HG02970 (cell line): ENCODE measurements around the gene APEX1.

Experiments used
- ATAC-seq: cut with Tn5 transposase; IDR thresholded peaks from one replicate; pipeline ENCODE4 v1.9.1; 2021; ENCODE audit warnings: mild to moderate bottlenecking, moderate library complexity, moderate number of reproducible peaks; ENCODE audit not compliant: unreplicated experiment, low FRiP score

APEX1 gene

GRCh38 chr14:20454516-20455354 lies at the start of gene APEX1, which contains the start of gene OSGEP:
Gene APEX1, plus strand, starts transcription at chr14:20455226. Its CDS starts 420 bp downstream, at chr14:20455646.
Gene OSGEP, minus strand, starts transcription at chr14:20454812. Its CDS starts 129 bp downstream, at chr14:20454683.
- ATAC-seq: peak; percentile 79

- no peak for ATAC-seq
These were observed 45.8 kb upstream of the APEX1 start for GRCh38 chr14:20409226-20409625.

DNA sequence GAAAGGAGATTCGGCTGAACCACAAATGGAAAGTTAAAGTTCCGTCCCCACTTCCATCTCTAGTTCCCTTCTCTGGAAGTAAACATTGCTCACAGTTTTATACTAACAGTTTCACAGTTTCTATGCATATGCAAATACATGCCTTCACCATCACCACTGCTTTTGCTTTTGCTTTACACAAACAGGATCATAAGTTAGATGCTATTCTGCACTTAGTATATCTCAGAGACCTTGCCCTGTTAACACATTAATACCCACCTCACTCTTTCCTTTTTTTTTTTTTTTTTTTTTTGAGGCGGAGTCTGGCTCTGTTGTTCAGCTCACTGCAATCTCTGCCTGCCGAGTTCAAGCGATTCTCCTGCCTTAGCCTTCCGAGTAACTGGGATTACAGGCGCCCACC lies 42.6 kb upstream of the APEX1 start:
- no peak for ATAC-seq

DNA sequence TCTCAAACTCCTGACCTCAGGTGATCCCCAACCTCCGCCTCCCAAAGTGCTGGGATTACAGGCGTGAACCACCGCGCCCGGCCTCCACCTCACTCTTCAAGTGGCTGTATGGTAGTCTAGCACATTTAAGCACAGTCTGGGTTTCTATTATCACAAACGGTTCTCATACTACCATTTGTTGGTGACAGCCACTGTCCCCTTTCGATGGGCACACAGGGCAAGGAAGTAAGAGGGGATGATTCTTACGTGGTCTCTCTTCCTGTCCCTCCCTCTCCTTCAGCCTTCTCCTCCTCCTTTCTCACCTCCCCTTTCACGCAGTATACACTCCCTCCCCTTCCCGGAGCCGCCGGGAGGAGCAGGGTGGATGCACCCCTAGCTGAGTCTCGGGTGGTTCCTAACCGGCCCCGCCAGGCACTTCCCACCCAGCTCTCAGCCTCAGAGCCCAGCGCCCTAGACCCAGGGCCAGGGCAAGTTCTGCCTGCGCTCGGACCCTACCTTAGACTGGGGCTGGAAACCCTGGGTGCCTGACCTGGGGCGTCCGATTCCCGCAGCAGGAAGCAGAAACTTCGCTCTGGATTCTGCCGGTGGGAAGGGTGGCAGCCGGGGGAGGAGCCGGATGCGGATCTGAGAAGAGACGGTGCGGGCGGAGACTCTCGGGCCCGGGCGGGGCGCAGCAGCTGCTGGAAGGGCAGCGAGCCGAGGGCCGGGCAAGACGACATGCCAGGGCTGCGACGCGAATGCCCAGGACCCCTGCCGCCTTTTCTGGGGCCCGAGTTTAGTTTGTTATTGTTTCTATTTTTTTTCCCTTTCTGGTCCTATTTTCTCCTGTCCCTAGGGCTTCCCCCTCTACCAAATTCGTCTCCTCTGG lies 41.9 kb upstream of the APEX1 start, which contains the start of gene TEP1:
Gene TEP1, minus strand, starts transcription at position 626 of the 868 bp plus-strand sequence. CDS start 5,062 bp downstream, outside the sequence.
- ATAC-seq: peak; percentile 52

- ATAC-seq: peak; percentile 10
These were observed 41.3 kb upstream of the APEX1 start for GRCh38 chr14:20413744-20414082.

DNA sequence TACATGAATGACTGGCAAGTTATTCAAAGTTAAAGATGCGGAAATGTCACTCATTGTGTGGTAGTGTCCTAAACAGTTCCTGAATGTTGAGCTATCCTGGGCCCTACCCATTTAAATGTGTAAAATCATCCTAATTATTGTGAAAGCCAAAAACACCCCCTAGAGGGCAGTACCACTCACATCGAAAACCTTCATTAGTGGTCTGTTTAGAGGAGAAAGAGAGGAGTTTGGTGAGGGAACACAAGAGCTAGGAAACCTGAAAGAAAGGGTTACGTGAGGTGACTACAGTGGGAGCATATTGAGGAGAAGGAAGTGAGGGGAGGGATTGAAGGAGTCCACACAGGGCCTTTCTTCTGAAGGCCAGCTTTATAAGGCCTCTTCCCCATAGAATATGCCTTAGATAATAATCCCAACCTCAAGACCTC lies 39.2 kb upstream of the APEX1 start:
- ATAC-seq: no peak

DNA sequence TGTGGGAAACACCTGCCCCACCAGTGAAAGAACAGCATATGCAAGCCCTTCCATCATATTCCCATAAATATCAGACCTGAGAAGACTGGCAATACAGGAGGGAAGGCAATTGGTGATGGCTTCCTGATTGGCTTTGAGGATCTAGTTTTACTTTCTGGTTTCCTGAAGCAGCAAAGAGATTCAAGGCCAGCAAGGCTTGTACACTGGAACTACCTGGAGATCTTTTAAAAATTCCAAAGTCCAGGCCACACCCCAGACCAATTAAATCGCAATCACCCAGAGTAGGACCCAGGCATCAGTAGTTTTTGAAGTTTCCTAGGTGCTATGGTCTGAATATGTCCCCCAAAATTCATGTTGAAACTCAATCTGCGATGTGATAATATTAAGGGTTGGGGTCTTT lies 38.8 kb upstream of the APEX1 start:
- ATAC-seq: no peak

- no peak for ATAC-seq
These were observed 37.5 kb upstream of the APEX1 start for GRCh38 chr14:20417250-20418186.

DNA sequence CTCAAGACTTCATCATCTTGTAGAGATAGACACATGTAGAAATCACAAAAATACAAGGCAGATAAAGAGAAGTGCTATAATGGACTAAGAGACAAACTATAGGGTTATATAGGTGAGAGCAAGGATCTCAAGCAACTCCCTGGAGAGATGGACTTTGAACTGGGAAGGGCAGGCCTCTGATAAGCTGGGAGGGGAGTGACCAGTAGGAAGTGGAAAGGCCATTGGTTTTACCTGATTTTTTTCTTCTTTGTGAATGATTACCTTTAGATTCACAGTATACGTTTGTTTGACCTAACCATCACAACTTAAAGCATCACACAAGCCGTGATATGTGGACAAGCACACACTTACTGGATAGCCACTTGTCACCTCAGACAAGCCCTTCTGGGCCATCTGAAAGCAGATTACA lies 36.5 kb upstream of the APEX1 start:
- ATAC-seq: no peak

GRCh38 chr14:20419419-20419818 lies 35.6 kb upstream of the APEX1 start:
- ATAC-seq: no peak

DNA sequence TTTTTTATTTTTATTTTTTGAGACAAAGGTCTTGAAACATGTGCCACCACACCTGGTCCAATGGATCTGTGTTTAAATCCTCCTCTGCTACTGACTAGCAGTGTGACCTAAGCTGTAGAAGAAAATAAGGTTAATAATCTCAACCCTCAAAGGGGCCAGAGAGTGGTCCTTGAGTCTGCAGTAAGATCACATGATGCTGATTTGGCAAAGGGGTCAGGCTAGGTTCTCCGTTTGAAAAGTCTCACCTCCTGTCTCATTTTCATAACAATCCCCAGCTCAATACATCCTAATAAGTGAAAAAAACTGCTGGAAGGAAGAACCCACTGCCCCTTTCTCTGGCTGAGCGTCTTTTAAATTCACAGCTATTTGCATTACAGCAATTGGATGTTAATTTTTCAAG lies 33.8 kb upstream of the APEX1 start:
- no peak for ATAC-seq

DNA sequence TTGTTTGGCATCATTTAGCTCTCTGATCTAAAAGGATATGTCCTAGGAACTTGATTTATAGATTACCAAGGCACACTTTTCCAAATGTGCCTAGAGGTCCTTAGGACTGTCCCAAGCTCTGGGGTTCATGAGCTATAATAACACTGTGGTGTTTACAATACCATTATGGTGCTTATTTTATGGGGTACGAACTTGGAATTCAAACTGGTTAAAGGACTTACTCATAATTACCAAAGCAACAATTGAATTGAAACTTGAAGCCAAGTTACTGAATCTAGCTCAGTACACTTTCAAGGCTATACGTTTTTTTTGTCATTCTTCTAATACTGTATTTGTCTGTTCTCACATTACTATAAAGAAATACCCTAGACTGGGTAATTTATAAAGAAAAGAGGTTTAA lies 32.1 kb upstream of the APEX1 start:
- ATAC-seq: no peak

DNA sequence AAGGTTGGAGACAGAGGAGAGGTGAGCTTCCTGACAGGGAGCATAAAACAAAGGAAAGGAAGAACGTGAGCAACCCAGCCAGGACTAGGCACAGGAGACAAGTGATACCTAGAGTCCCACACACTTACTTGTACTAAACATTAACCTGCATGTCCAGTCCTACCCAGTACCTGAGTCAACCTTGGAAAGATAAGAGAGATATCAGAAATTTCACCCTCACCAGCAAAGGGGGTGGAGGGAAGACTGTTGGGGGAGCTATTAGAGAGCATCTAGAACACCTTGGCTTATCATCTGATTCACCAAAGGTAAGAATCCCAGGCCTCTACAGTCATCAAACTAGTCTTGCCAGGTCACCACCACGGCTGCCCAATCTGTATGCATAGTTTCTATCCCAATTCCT lies 30.2 kb upstream of the APEX1 start:
- no peak for ATAC-seq

- ATAC-seq: peak; percentile 52
These were observed 27.6 kb upstream of the APEX1 start for GRCh38 chr14:20427231-20428009.

DNA sequence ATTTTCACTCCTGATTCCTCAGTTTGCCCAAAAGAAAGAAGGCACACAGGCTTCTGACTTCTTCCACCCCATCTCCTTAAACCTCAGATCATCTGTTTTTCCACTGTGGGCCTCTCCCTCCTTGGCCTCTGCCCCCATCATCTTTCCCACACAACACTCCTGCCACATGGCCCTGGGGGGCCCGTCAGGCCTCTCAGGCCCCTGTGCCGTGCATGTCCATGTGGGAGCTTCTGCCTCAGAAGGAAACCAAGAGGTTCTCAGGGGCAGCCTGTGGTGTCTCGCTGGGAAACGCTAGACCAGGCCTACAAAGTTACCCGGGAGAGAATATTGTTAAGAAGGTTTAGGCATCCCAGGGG lies 27.0 kb upstream of the APEX1 start:
- ATAC-seq: peak; percentile 23

DNA sequence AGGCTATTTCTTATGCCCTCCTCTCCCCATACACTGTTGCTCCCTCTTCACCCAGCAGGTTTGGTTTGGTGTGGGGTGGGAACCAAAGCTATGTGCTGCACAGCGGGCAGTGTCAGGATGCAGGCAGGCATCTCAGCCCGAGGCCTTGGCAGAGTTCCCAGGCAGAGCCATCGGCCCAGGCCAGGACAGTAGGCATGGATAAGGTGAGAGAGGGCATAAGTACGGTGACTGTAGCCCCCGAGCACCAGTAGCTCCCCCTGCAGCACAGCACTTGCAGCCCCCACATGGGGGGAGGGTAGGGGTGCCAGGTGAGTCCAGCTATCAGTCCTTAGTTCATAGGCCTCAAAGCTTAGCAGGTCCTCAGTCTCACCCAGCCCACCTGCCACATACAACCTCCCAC lies 26.2 kb upstream of the APEX1 start:
- ATAC-seq: no peak

DNA sequence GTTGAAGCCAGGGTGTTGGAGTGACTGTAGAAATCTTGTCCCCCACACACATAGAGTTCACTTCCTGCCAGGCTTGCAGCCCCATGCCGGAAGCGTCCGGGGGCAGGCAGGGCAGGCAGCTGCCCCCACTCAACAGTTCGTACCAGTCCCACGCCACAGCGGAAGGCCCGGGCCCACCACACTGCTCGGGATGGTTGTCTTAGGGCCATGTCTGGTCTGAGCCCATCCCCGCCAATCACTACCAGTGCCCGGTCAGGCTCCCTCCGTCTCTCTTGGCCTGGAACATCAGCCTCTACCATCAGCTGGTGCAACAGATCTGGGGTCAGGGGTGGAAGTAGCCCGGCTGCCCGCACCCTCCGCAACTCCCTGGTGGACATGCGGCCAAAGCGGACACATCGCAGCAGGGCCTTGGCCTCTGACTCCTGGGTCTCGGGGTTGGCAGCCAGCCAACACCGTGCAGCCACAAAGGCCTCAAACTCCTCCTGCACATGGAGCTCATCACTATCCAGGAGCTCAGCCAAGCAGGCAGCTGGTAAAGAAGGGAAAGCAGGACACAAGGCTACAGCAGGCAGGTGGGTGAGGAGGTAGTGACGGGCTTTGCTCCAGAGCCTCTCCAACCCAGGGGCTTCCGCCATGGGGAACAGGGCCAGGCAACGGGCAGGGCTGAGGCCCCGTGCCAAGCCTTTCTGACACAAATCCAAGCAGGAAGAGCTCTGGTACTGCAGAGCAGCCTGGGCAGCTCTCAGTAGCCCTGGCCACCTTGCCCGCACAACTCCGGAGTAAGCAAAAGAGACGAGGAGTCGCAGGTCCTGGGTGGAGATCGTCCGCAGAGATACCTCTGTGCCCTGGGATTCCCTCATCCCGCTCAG lies 25.0 kb upstream of the APEX1 start:
- ATAC-seq: no peak

DNA sequence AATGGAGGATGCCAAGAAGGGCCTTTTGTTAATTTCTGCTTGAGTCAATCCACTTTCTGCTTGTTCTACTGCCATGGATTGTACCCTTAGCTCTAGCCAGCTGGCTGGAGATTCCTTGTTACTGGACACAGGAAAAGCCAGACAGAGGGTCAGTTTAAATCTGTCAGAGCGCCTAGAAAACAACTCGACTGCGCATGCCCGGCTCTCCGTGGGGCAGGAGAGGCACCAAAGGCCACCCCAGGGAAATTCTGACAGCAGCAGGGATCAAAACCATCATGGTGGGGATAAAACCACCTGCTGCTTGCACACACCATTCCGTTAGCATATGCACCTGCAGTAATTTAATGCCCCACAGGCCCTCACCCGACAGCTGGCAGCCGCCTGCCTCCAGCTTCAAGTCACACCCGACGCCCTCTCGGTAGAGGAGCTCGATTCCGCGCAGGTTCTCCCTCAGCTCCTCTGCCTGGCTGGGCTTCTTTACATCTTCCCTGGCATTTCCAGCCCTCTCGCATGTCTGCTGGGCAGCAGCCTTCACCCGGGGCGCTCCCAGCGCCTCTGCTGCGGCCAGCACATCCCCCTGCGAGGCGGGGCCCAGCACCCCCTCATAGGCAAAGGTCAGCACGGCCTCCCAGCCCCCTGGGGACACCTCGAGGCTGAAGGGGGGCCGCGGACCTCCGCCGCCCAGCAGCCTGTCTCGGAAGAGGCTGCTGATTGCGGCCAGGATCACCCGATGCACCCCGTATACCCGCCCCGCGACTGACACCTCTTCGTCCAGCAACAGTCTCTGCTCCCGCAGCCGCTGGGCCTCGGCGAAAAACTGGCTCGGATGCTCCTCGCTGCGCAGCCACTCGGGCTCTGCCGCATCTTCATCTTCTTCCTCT lies 20.1 kb upstream of the APEX1 start:
- ATAC-seq: no peak
